HepG2 (cell line): Measurements from ENCODE around the gene ADAMTSL4. TPM values are rescaled to one million over a fixed set of nuclear protein-coding genes. Genes with fewer than 3 reads are reported as not detected.
A peak's percentile ranks its signal among the peaks of the same experiment; 100 is the strongest.

Source experiments
- ATAC-seq: fragments of 200-7000 bp; cut with Tn5 transposase; 3 replicates; pipeline ENCODE4 v1.9.1; 2020; ENCODE audit warnings: mild to moderate bottlenecking, moderate library complexity
- BruUV-seq: library from RNA; stranded (reverse); fragments of 400-500 nt; replicated peaks from 2 replicates; lab custom pipeline; 2021; lab: Mats Ljungman, UMichigan
- CTCF ChIA-PET: fragments of 300-600 bp; formaldehyde crosslinking; extraction: SDS; loops from one replicate; lab custom pipeline; 2021; ENCODE audit warnings: low total read pairs, inconsistent platforms, low intra/inter-chr PET ratio; lab: Yijun Ruan, JAX
- POLR2A ChIA-PET: fragments of 350-600 bp; sonication (Branson Sonifier 250); formaldehyde crosslinking; loops from one replicate; lab custom pipeline; 2020; ENCODE audit warnings: antibody characterized with exemption, inconsistent platforms; lab: Yijun Ruan, JAX
- DNase-seq: peaks from one replicate; pipeline ENCODE4 v3.0.0-alpha.2; 2015; ENCODE audit warnings: low spot score
- FAIRE-seq: peaks from 3 replicates; lab custom pipeline; 2011; peaks lifted over from hg19 to GRCh38; lab: Jason Lieb, UNC
- H2AFZ ChIP-seq: one replicate; pipeline ENCODE4 v1.6.1; 2011; ENCODE audit warnings: low read length, inconsistent platforms
- H3K27ac ChIP-seq: fragments of 300-600 bp; 3 replicates; pipeline ENCODE4 v1.8.0; 2011; ENCODE audit warnings: mixed run types, mild to moderate bottlenecking, mixed read lengths, low read length, inconsistent platforms; ENCODE audit not compliant: insufficient read depth; ENCODE audit errors: extremely low read length
- H3K27me3 ChIP-seq, 2 experiments: fragments of 200-600 bp in 1 of 2; 2 replicates in 1 of 2; 3 replicates in 1 of 2; pipeline versions ENCODE4 v1.6.0 to v1.8.0; 2011; ENCODE audit warnings: low read length in 2 of 2, mild to moderate bottlenecking in 2 of 2, moderate library complexity in 2 of 2, inconsistent platforms in 1 of 2; ENCODE audit not compliant: insufficient read depth in 2 of 2, control insufficient read depth in 1 of 2
- H3K36me3 ChIP-seq, 2 experiments: fragments of 200-600 bp in 1 of 2; replicated peaks in 1 of 2; 2 replicates in 1 of 2; 3 replicates in 1 of 2; pipeline versions ENCODE4 v1.5.1 to v1.8.0; 2011; ENCODE audit warnings: low read length in 2 of 2, inconsistent platforms in 1 of 2; ENCODE audit not compliant: insufficient read depth in 2 of 2, control insufficient read depth in 1 of 2
- H3K4me1 ChIP-seq: 2 replicates; pipeline ENCODE4 v1.5.1; 2012; ENCODE audit warnings: low read length, inconsistent platforms; ENCODE audit not compliant: insufficient read depth
- H3K4me2 ChIP-seq: 2 replicates; pipeline ENCODE4 v1.6.0; 2011; ENCODE audit warnings: low read depth, low read length, inconsistent platforms
- H3K4me3 ChIP-seq, 3 experiments: fragments of 200-600 bp in 1 of 3; sonication (generic), shearing (Covaris generic) in 1 of 3; replicated peaks in 1 of 3; 2 replicates each; pipeline ENCODE4 v1.5.1; 2011 to 2016; ENCODE audit warnings: low read length in 3 of 3, inconsistent platforms in 2 of 3, low read depth in 2 of 3, mild to moderate bottlenecking in 2 of 3, control low read depth in 1 of 3, mixed read lengths in 1 of 3; ENCODE audit not compliant: insufficient read depth in 1 of 3
- H3K79me2 ChIP-seq: one replicate; pipeline ENCODE4 v1.6.1; 2011; ENCODE audit warnings: low read length, inconsistent platforms; ENCODE audit not compliant: insufficient read depth
- H3K9ac ChIP-seq: 2 replicates; pipeline ENCODE4 v1.6.0; 2011; ENCODE audit warnings: mild to moderate bottlenecking, low read depth, low read length, inconsistent platforms; ENCODE audit not compliant: insufficient read depth
- H3K9me3 ChIP-seq: 2 replicates; pipeline ENCODE4 v1.5.1; 2012; ENCODE audit warnings: mild to moderate bottlenecking, low read length
- H4K20me1 ChIP-seq: 2 replicates; pipeline ENCODE4 v1.6.0; 2011; ENCODE audit warnings: inconsistent platforms, mild to moderate bottlenecking, low read length, moderate library complexity; ENCODE audit not compliant: insufficient read depth
- HMG20A ChIP-seq: IDR thresholded peaks from 2 replicates; pipeline ENCODE4 v1.6.1; 2016; ENCODE audit warnings: borderline replicate concordance
- MAFK ChIP-seq, 2 experiments: IDR thresholded peaks in 1 of 2; conservative IDR thresholded peaks in 1 of 2; 2 replicates each; pipeline ENCODE4 v1.6.1; 2011; ENCODE audit warnings: improper control_type of control experiment in 2 of 2, low read length in 2 of 2
- SIX4 ChIP-seq: sonication (generic); formaldehyde crosslinking; IDR thresholded peaks from 2 replicates; pipeline ENCODE4 v1.4.0; 2020; ENCODE audit warnings: missing genetic modification reagents
- ZNF160 ChIP-seq: sonication (generic); formaldehyde crosslinking; IDR thresholded peaks from 2 replicates; pipeline ENCODE4 v1.8.0; 2022; ENCODE audit warnings: mild to moderate bottlenecking, inconsistent platforms, missing genetic modification reagents
- ZNF17 ChIP-seq: sonication (generic); formaldehyde crosslinking; IDR thresholded peaks from 2 replicates; pipeline ENCODE4 v1.5.0; 2020; ENCODE audit warnings: mild to moderate bottlenecking, missing genetic modification reagents
- ZNF430 ChIP-seq: sonication (generic); formaldehyde crosslinking; IDR thresholded peaks from 2 replicates; pipeline ENCODE4 v1.9.0; 2021; ENCODE audit warnings: mild to moderate bottlenecking, missing genetic modification reagents
- ZNF572 ChIP-seq: sonication (generic); formaldehyde crosslinking; IDR thresholded peaks from 2 replicates; pipeline ENCODE4 v1.5.1; 2020; ENCODE audit warnings: mild to moderate bottlenecking, missing genetic modification reagents
- ZNF605 ChIP-seq: sonication (generic); formaldehyde crosslinking; IDR thresholded peaks from 2 replicates; pipeline ENCODE4 v1.8.0; 2022; ENCODE audit warnings: mild to moderate bottlenecking, missing genetic modification reagents
- ZSCAN12 ChIP-seq: sonication (generic); formaldehyde crosslinking; IDR thresholded peaks from 2 replicates; pipeline ENCODE4 v1.9.0; 2021; ENCODE audit warnings: mild to moderate bottlenecking, missing genetic modification reagents
- WGBS: methylation state at CpG from one replicate; pipeline ENCODE4 v1.1.6; 2017; ENCODE audit warnings: low lambda C conversion rate; 5-methylcytosine and 5-hydroxymethylcytosine counted together
- in situ Hi-C: cut with HindIII; loops from 2 replicates; pipeline ENCODE4 v1.10.0; 2017; ENCODE audit warnings: low pct_unique_long_range_greater_than_20kb; ENCODE audit not compliant: extremely low pct_ligation_motif_present
- intact Hi-C: fragments of 100-400 bp; cut with micrococcal nuclease; formaldehyde crosslinking; loops from one replicate; pipeline ENCODE4 v1.10.0; 2022; ENCODE audit not compliant: unreplicated experiment
- polyA plus RNA-seq, 8 experiments: library from polyadenylated mRNA; depleted of rRNA in 3 of 8; stranded (reverse) in 7 of 8; unstranded in 1 of 8; fragments of >200 nt; fragmentation: Illumina TruSeq in 4 of 8; extraction: Trizol in 4 of 8; gene quantifications; 2 replicates each; pipeline versions ENCODE4 v1.2.1 to v1.2.3, GENCODE V29; 2011 to 2016; ENCODE audit warnings: low read depth in 4 of 8, missing spikeins in 1 of 8, mixed read lengths in 1 of 8; ENCODE audit not compliant: insufficient read depth in 1 of 8
- total RNA-seq, 5 experiments: library from RNA; depleted of rRNA; stranded (reverse); fragments of >200 nt; fragmentation: Illumina TruSeq; extraction: Trizol; gene quantifications; 2 replicates each; pipeline ENCODE4 v1.2.3, GENCODE V29; 2016; ENCODE audit warnings: low read depth in 1 of 5
- TF ChIP-seq, protein P1 (sequence below): sonication (generic); formaldehyde crosslinking; IDR thresholded peaks from 2 replicates; pipeline ENCODE4 v1.4.0; 2020; ENCODE audit warnings: missing genetic modification reagents, mild to moderate bottlenecking, borderline replicate concordance
- TF ChIP-seq, protein P2 (sequence below): sonication (generic); formaldehyde crosslinking; IDR thresholded peaks from 2 replicates; pipeline ENCODE4 v1.5.0; 2020; ENCODE audit warnings: missing genetic modification reagents, mild to moderate bottlenecking, borderline replicate concordance

Gene ADAMTSL4
- total and polyA plus RNA-seq, 2 of the 13 experiments (the other 11 are each of a cell fraction or from before 2014, with no cell fraction given) = 3.9 to 16.4 TPM

DNA sequence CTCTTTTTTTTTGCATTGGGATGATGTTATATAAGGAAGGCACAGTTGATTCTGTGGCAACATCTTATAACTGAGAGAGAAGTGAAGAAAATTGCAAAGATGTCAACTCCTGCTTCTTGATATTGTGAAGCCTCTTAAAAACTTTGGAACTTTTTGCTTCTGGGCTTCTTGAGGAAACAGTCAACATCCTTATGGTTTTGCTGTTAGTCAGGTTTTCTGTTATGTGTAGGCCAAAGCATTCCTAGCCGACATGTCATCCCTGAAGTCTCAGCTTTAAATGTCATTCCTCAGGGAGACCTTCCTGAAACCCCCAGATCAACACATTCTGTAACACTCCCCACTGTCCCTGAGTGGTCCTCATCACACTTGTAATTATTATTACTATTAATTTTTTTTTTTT is 21.0 kb upstream of the ADAMTSL4 start:
- no peak for FAIRE-seq
- no peak overlapping the region for H2AFZ ChIP-seq

GRCh38 chr1:150529017-150529416 is 20.2 kb upstream of the ADAMTSL4 start:
- peak overlapping the region; percentile 70 for H3K4me2 ChIP-seq
- H4K20me1 ChIP-seq = no peaks in the 10 kb centered on the region
- WGBS = 7% methylated on average over 4 of the region's 4 CpGs
- H3K4me3 ChIP-seq = peak overlapping the region in 2 of 3 experiments; percentile 3 to 21; a peak in 1 of 6 replicates
- DNase-seq (no peak), FAIRE-seq (no peak), ATAC-seq (no peak)
- H3K9me3 ChIP-seq = no peaks in the 10 kb centered on the region
- H3K4me1 ChIP-seq = peaks cover 52% of the 10 kb centered on the region
- intact Hi-C loops (no loop called here), in situ Hi-C loops (no loop called here)
- CTCF ChIA-PET = no interaction called here
- TF ChIP-seq ZNF160 (CRISPR knock-in tag) = no peak
- TF ChIP-seq, protein P1, sequence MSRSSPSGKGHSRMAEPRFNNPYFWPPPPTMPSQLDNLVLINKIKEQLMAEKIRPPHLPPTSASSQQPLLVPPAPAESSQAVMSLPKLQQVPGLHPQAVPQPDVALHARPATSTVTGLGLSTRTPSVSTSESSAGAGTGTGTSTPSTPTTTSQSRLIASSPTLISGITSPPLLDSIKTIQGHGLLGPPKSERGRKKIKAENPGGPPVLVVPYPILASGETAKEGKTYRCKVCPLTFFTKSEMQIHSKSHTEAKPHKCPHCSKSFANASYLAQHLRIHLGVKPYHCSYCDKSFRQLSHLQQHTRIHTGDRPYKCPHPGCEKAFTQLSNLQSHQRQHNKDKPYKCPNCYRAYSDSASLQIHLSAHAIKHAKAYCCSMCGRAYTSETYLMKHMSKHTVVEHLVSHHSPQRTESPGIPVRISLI (CRISPR knock-in tag) = peak; percentile 49; the same call in 1 of the 2 replicates
- TF ChIP-seq MAFK (conservative IDR thresholded peaks at IDR 0.05 in 1 of 2, IDR thresholded peaks at IDR 0.05 in 1 of 2; ENCODE audit: low read length in 2 of 2) = no peak
- H2AFZ ChIP-seq = peak overlapping the region; percentile 84
- H3K36me3 ChIP-seq = no peaks in the 10 kb centered on the region
- no TSS peak for BruUV-seq
- H3K79me2 ChIP-seq = no peaks in the 10 kb centered on the region
- H3K9ac ChIP-seq = peak overlapping the region; percentile 37; the same call in 1 of the 2 replicates
- H3K27me3 ChIP-seq = no peaks in the 10 kb centered on the region
- no peak overlapping the region for H3K27ac ChIP-seq
- POLR2A ChIA-PET = interaction anchor here (1.9 kb wide), 1 partner anchor 13 kb away, joined by 10 read pairs; the partner anchor contains the start of gene FALEC

More for the DNA sequence above, 21.0 kb upstream of the ADAMTSL4 start:
- ChIA-PET CTCF (no interaction called here), POLR2A (interaction anchor here (1.9 kb wide), 1 partner anchor 12 kb away, joined by 10 read pairs; the partner anchor contains the start of gene FALEC)
- H3K27ac ChIP-seq = no peak overlapping the region
- intact Hi-C loops = no loop called here
- peak overlapping the region; percentile 70; the same call in 1 of the 2 replicates for H3K4me2 ChIP-seq
- in situ Hi-C loops = no loop called here
- no peaks in the 10 kb centered on the region for H3K79me2 ChIP-seq
- 79% methylated on average over 1 of the region's 1 CpG for WGBS
- H3K36me3 ChIP-seq = no peaks in the 10 kb centered on the region
- H3K4me1 ChIP-seq = peaks cover 44% of the 10 kb centered on the region
- no peaks in the 10 kb centered on the region for H3K9me3 ChIP-seq
- no peaks in the 10 kb centered on the region for H3K27me3 ChIP-seq
- H3K9ac ChIP-seq = no peak overlapping the region
- no peak for TF ChIP-seq ZNF430 (CRISPR knock-in tag)
- TF ChIP-seq ZNF572 (CRISPR knock-in tag) = no peak
- no peak for TF ChIP-seq HMG20A (CRISPR knock-in tag)
- TF ChIP-seq ZNF605 (CRISPR knock-in tag) = no peak
- TF ChIP-seq, protein P2, sequence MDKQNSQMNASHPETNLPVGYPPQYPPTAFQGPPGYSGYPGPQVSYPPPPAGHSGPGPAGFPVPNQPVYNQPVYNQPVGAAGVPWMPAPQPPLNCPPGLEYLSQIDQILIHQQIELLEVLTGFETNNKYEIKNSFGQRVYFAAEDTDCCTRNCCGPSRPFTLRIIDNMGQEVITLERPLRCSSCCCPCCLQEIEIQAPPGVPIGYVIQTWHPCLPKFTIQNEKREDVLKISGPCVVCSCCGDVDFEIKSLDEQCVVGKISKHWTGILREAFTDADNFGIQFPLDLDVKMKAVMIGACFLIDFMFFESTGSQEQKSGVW = no peak
- TF ChIP-seq ZSCAN12 (CRISPR knock-in tag) = no peak
- no peak for TF ChIP-seq ZNF17 (CRISPR knock-in tag)
- no peak for TF ChIP-seq SIX4 (CRISPR knock-in tag)
- no peaks in the 10 kb centered on the region for H4K20me1 ChIP-seq
- ATAC-seq (no peak), DNase-seq (no peak)
- no TSS peak for BruUV-seq
- H3K4me3 ChIP-seq = no peak overlapping the region
